Ascending aorta (tissue), 2 donors: Measurements from ENCODE around the gene TLN1. TPM values are rescaled to one million over a fixed set of nuclear protein-coding genes. Genes with fewer than 3 reads are reported as not detected.

Experiments used
- DNase-seq, 2 donors: peaks; one replicate each; pipeline ENCODE4 v3.0.0-alpha.2; 2019; ENCODE audit warnings: low spot score in 2 of 2
- H3K27ac ChIP-seq, 2 donors: fragments of 200-600 bp; sonication (generic); one replicate each; pipeline ENCODE4 v1.5.1; 2016 to 2017; ENCODE audit warnings: mild to moderate bottlenecking in 1 of 2
- H3K27me3 ChIP-seq: fragments of 200-600 bp; sonication (generic); one replicate; pipeline ENCODE4 v1.5.1; 2017
- H3K36me3 ChIP-seq, 2 donors: fragments of 200-600 bp; sonication (generic); one replicate each; pipeline ENCODE4 v1.5.1; 2016
- H3K4me1 ChIP-seq, 2 donors: fragments of 200-600 bp; sonication (generic); one replicate each; pipeline ENCODE4 v1.5.1; 2016 to 2017; ENCODE audit warnings: mild to moderate bottlenecking in 1 of 2
- H3K4me3 ChIP-seq, 2 donors: fragments of 200-600 bp; sonication (generic); one replicate each; pipeline ENCODE4 v1.5.1; 2016 to 2017; ENCODE audit warnings: mild to moderate bottlenecking in 1 of 2
- H3K9me3 ChIP-seq, 2 donors: fragments of 200-600 bp; sonication (generic); one replicate each; pipeline ENCODE4 v1.5.1; 2016
- CTCF ChIP-seq, 3 experiments: fragments of 200-600 bp in 2 of 3; fragments of 450-650 bp in 1 of 3; sonication (generic) in 2 of 3; IDR thresholded peaks; one replicate each; pipeline ENCODE4 v1.5.1; 2016 to 2019; ENCODE audit warnings: antibody characterized with exemption in 3 of 3, mild to moderate bottlenecking in 1 of 3, moderate library complexity in 1 of 3
- intact Hi-C: fragments of 100-400 bp; cut with DNase I; formaldehyde crosslinking; loops from one replicate; pipeline ENCODE4 v1.15.1; 2023
- total RNA-seq: library from RNA; depleted of rRNA; stranded (reverse); fragments of >200 nt; gene quantifications from one replicate; pipeline ENCODE4 v1.1.0, GENCODE V29; 2016

Gene TLN1
- total RNA-seq, 1 donor from 2014 or later: 735 TPM

GRCh38 chr9:35657546-35658136 is 74.4 kb downstream of the TLN1 start, which contains the start of gene RMRP:
RMRP (minus strand) TSS chr9:35658019.
- peaks cover 5 to 35% of the 10 kb centered on the region in 2 donors for H3K4me1 ChIP-seq
- H3K36me3 ChIP-seq: peaks cover 6 to 23% of the 10 kb centered on the region in 2 donors
- peak within 1 kb of the TSS; percentile 97 to 100 for H3K27ac ChIP-seq
- peak; percentile 32 to 56 (median 34) for TF ChIP-seq CTCF (IDR thresholded peaks at IDR 0.05)
- H3K27me3 ChIP-seq: no peaks in the 10 kb centered on the region
- DNase-seq: peak; percentile 90 to 99
- no peaks in the 10 kb centered on the region for H3K9me3 ChIP-seq
- intact Hi-C loops: loop anchor here (1.0 to 10.0 kb wide), 6 partner anchors 33 to 665 kb away; partner anchors contain the start of genes FAM221B, HRCT1, SPAAR and SPAG8
- H3K4me3 ChIP-seq: peak within 1 kb of the TSS; percentile 88 to 99

GRCh38 chr9:35656831-35657545 is 75.0 kb downstream of the TLN1 start:
- Histone ChIP-seq H3K9me3 (no peaks in the 10 kb centered on the region), H3K27me3 (no peaks in the 10 kb centered on the region), H3K27ac (peak overlapping the region; percentile 97 to 100), H3K4me3 (peak overlapping the region; percentile 88 to 99), H3K36me3 (peaks cover 6 to 21% of the 10 kb centered on the region in 2 donors), H3K4me1 (peaks cover 5 to 32% of the 10 kb centered on the region in 2 donors)
- DNase-seq: no peak
- intact Hi-C loops: loop anchor here (1.0 to 10.0 kb wide), 6 partner anchors 33 to 665 kb away; partner anchors contain the start of genes FAM221B, HRCT1, SPAAR and SPAG8
- no peak for TF ChIP-seq CTCF (IDR thresholded peaks at IDR 0.05)

DNA sequence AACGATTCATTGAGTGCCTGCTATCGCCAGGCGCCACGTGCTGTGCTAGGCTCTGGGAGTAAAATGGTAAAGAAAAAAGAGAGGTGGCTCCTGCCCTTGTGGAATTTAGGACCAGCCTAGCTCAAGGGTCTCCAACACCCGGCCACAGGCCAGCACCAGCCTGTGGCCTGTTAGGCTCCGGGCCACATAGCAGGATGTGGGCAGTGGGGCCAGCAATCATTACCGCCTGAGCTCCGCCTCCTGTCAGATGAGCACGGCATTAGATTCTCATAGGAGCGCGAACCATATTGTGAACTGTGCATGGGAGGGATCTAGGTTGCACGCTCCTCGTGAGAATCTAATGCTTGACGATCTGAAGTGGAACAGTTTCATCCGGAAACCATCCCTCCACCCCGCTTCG is 75.6 kb downstream of the TLN1 start:
- Histone ChIP-seq H3K36me3 (peaks cover 6 to 14% of the 10 kb centered on the region in 2 donors), H3K27me3 (no peaks in the 10 kb centered on the region), H3K9me3 (no peaks in the 10 kb centered on the region), H3K27ac (peak overlapping the region; percentile 97 to 100), H3K4me1 (peaks cover 5 to 25% of the 10 kb centered on the region in 2 donors), H3K4me3 (no peak overlapping the region)
- no peak for DNase-seq
- intact Hi-C loops: loop anchor here (2.0 to 10.0 kb wide), 5 partner anchors 52 to 664 kb away; partner anchors contain the start of genes FAM221B, HRCT1, SPAAR and SPAG8
- no peak for TF ChIP-seq CTCF (IDR thresholded peaks at IDR 0.05)

- H3K36me3 ChIP-seq: no peaks in the 10 kb centered on the region
- H3K4me3 ChIP-seq: no peak overlapping the region
- intact Hi-C loops: loop anchor here (10.0 kb wide), 1 partner anchor 251 kb away; the partner anchor contains the start of genes HRCT1 and SPAAR
- peaks cover 9 to 36% of the 10 kb centered on the region in 2 donors for H3K4me1 ChIP-seq
- no peak for TF ChIP-seq CTCF (IDR thresholded peaks at IDR 0.05)
- H3K9me3 ChIP-seq: no peaks in the 10 kb centered on the region
- H3K27ac ChIP-seq: peak overlapping the region; percentile 15 to 59
- DNase-seq: no peak
- no peaks in the 10 kb centered on the region for H3K27me3 ChIP-seq
These were observed 78.4 kb downstream of the TLN1 start for GRCh38 chr9:35653611-35654010.

DNA sequence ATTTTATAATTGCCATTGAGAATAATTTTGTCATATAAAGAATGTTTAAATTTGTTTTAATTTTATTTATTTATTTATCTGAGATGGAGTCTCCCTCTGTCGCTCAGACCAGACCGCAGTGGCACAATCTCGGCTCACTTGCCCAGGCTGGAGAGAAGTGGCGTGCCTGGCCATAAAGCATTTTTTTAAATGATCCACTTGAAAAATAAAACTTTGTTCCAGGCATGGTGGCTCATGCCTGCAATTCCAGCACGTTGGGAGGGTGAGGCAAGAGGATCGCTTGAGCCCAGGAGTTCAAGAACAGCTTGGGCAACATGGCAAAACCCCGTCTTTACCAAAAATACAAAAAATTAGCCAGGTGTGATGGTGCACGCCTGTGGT is 79.2 kb downstream of the TLN1 start:
- Histone ChIP-seq H3K9me3 (no peaks in the 10 kb centered on the region), H3K27me3 (no peaks in the 10 kb centered on the region), H3K4me3 (no peak overlapping the region), H3K4me1 (peaks cover 10 to 42% of the 10 kb centered on the region in 2 donors), H3K36me3 (no peaks in the 10 kb centered on the region), H3K27ac (peak overlapping the region; percentile 15 to 59)
- intact Hi-C loops: loop anchor here (10.0 kb wide), 1 partner anchor 252 kb away; the partner anchor contains the start of genes HRCT1 and SPAAR
- no peak for DNase-seq
- TF ChIP-seq CTCF (IDR thresholded peaks at IDR 0.05): no peak
